ENCODE data around the gene OGA. TPM values are rescaled to one million over a fixed set of nuclear protein-coding genes. Genes with fewer than 3 reads are reported as not detected.

Gene OGA
- total and polyA plus RNA-seq, 2 of the 8 experiments (the other 6 are each of a cell fraction or from before 2014, with no cell fraction given) = 31.2 to 107 TPM

GRCh38 chr10:101777619-101778145 is 40.6 kb downstream of the OGA start (continued):
- TF ChIP-seq CHD7 (IDR thresholded peaks at IDR 0.05; ENCODE audit: insufficient replicate concordance, low read length) (no peak), TAF7 (optimal IDR thresholded peaks at IDR 0.05; ENCODE audit: borderline replicate concordance, low read depth, low read length) (no peak)

Data from H1 (cell line).